Fibroblast of lung (primary cell): ENCODE results near the gene LSM3. TPM values are rescaled to one million over a fixed set of nuclear protein-coding genes. Genes with fewer than 3 reads are reported as not detected.
A peak's percentile ranks its signal among the peaks of the same experiment; 100 is the strongest.

Experiments
- DNase-seq, 2 donors: peaks; one replicate each; pipeline versions ENCODE4 v3.0.0 to v3.0.0-alpha.2; 2010; ENCODE audit warnings: low read depth in 2 of 2
- H2AFZ ChIP-seq: 2 replicates; pipeline ENCODE4 v1.5.1; 2012; ENCODE audit warnings: low read length, control low read depth, inconsistent platforms
- H3K27ac ChIP-seq: 2 replicates; pipeline ENCODE4 v1.5.1; 2011; ENCODE audit warnings: low read length, control low read depth; ENCODE audit not compliant: insufficient read depth
- H3K27me3 ChIP-seq: 2 replicates; pipeline ENCODE4 v1.5.1; 2011; ENCODE audit warnings: mild to moderate bottlenecking, low read length; ENCODE audit not compliant: control insufficient read depth, insufficient read depth
- H3K36me3 ChIP-seq: 2 replicates; pipeline ENCODE4 v1.5.1; 2011; ENCODE audit warnings: low read length; ENCODE audit not compliant: control insufficient read depth, insufficient read depth
- H3K4me1 ChIP-seq: 2 replicates; pipeline ENCODE4 v1.5.1; 2011; ENCODE audit warnings: low read length; ENCODE audit not compliant: control insufficient read depth, insufficient read depth; ENCODE audit errors: extremely low read depth
- H3K4me2 ChIP-seq: 2 replicates; pipeline ENCODE4 v1.5.1; 2011; ENCODE audit warnings: low read length, control low read depth; ENCODE audit not compliant: insufficient read depth; ENCODE audit errors: extremely low read depth
- H3K4me3 ChIP-seq, 4 experiments: fragments of 200-600 bp in 1 of 4; sonication (generic) in 1 of 4; replicated peaks in 1 of 4; 2 replicates each; pipeline ENCODE4 v1.5.1; 2011 to 2016; ENCODE audit warnings: low read length in 4 of 4, low read depth in 3 of 4, mild to moderate bottlenecking in 3 of 4, control low read depth in 2 of 4, inconsistent platforms in 1 of 4, mixed read lengths in 1 of 4; ENCODE audit not compliant: insufficient read depth in 1 of 4; ENCODE audit errors: control extremely low read depth in 1 of 4
- H3K79me2 ChIP-seq: 2 replicates; pipeline ENCODE4 v1.5.1; 2012; ENCODE audit warnings: mild to moderate bottlenecking, low read length, inconsistent platforms; ENCODE audit not compliant: control insufficient read depth, insufficient read depth
- H3K9ac ChIP-seq: 2 replicates; pipeline ENCODE4 v1.5.1; 2011; ENCODE audit warnings: mild to moderate bottlenecking, low read length, control low read depth; ENCODE audit not compliant: insufficient read depth
- H3K9me3 ChIP-seq: 2 replicates; pipeline ENCODE4 v1.5.1; 2012; ENCODE audit warnings: low read depth, low read length; ENCODE audit not compliant: control insufficient read depth, insufficient read depth
- H4K20me1 ChIP-seq: 2 replicates; pipeline ENCODE4 v1.5.1; 2011; ENCODE audit warnings: low read length; ENCODE audit not compliant: control insufficient read depth, insufficient read depth; ENCODE audit errors: extremely low read depth
- CTCF ChIP-seq, 2 donors: IDR thresholded peaks in 1 of 2; conservative IDR thresholded peaks in 1 of 2; 1 replicate in 1 of 2; 2 replicates in 1 of 2; pipeline ENCODE4 v1.5.1; 2011 to 2012; ENCODE audit warnings: low read length in 2 of 2, control low read depth in 1 of 2, inconsistent platforms in 1 of 2, low read depth in 1 of 2, mild to moderate bottlenecking in 1 of 2
- EZH2 ChIP-seq: IDR thresholded peaks from 2 replicates; pipeline ENCODE4 v1.5.1; 2012; ENCODE audit warnings: low read length, control low read depth, mild to moderate bottlenecking; ENCODE audit errors: missing control alignments
- polyA plus RNA-seq, 2 donors: library from polyadenylated mRNA; depleted of rRNA in 1 of 2; stranded (reverse) in 1 of 2; unstranded in 1 of 2; fragments of >200 nt; gene quantifications; 2 replicates each; pipeline ENCODE4 v1.2.1, GENCODE V29; 2011 to 2012; ENCODE audit warnings: missing spikeins in 1 of 2
- total RNA-seq: library from RNA; depleted of rRNA; stranded (reverse); fragments of >200 nt; gene quantifications from 2 replicates; pipeline ENCODE4 v1.2.1, GENCODE V29; 2014

The LSM3 gene
- total and polyA plus RNA-seq, 2 donors (not counting 1 experiment from before 2014, with no cell fraction given): 5.1 to 14.9 TPM

GRCh38 chr3:14139771-14140170 lies 38.8 kb upstream of the LSM3 start:
- H3K36me3 ChIP-seq: peaks cover 46% of the 10 kb centered on the region
- peak overlapping the region; percentile 8 for H3K27ac ChIP-seq
- H3K27me3 ChIP-seq: no peaks in the 10 kb centered on the region
- peak in 1 of 2 donors; percentile 19 for DNase-seq
- no peaks in the 10 kb centered on the region for H3K9me3 ChIP-seq
- no peak overlapping the region for H3K4me2 ChIP-seq
- H3K4me1 ChIP-seq: peaks cover 22% of the 10 kb centered on the region
- H3K4me3 ChIP-seq: no peak overlapping the region
- H2AFZ ChIP-seq: no peak overlapping the region
- TF ChIP-seq CTCF (conservative IDR thresholded peaks at IDR 0.05 in 1 of 2, IDR thresholded peaks at IDR 0.05 in 1 of 2; ENCODE audit: low read depth in 1 of 2, low read length in 2 of 2): no peak
- no peak for TF ChIP-seq EZH2
- H4K20me1 ChIP-seq: no peaks in the 10 kb centered on the region
- no peak overlapping the region for H3K9ac ChIP-seq
- no peaks in the 10 kb centered on the region for H3K79me2 ChIP-seq

GRCh38 chr3:14140668-14141067 lies 37.9 kb upstream of the LSM3 start:
- TF ChIP-seq CTCF (conservative IDR thresholded peaks at IDR 0.05 in 1 of 2, IDR thresholded peaks at IDR 0.05 in 1 of 2; ENCODE audit: low read depth in 1 of 2, low read length in 2 of 2) (no peak), EZH2 (no peak)
- Histone ChIP-seq H3K9me3 (no peaks in the 10 kb centered on the region), H2AFZ (no peak overlapping the region), H3K4me2 (no peak overlapping the region), H3K4me3 (no peak overlapping the region), H3K79me2 (no peaks in the 10 kb centered on the region), H3K27me3 (no peaks in the 10 kb centered on the region), H4K20me1 (no peaks in the 10 kb centered on the region), H3K27ac (no peak overlapping the region), H3K4me1 (peaks cover 29% of the 10 kb centered on the region), H3K36me3 (peaks cover 38% of the 10 kb centered on the region), H3K9ac (no peak overlapping the region)
- DNase-seq: no peak

GRCh38 chr3:14141144-14141543 lies 37.5 kb upstream of the LSM3 start:
- H3K36me3 ChIP-seq: peaks cover 38% of the 10 kb centered on the region
- TF ChIP-seq CTCF (conservative IDR thresholded peaks at IDR 0.05 in 1 of 2, IDR thresholded peaks at IDR 0.05 in 1 of 2; ENCODE audit: low read depth in 1 of 2, low read length in 2 of 2) (no peak), EZH2 (no peak)
- no peaks in the 10 kb centered on the region for H3K9me3 ChIP-seq
- H3K79me2 ChIP-seq: no peaks in the 10 kb centered on the region
- H3K4me1 ChIP-seq: peaks cover 31% of the 10 kb centered on the region
- H3K4me3 ChIP-seq: no peak overlapping the region
- H2AFZ ChIP-seq: no peak overlapping the region
- no peak overlapping the region for H3K27ac ChIP-seq
- no peaks in the 10 kb centered on the region for H4K20me1 ChIP-seq
- H3K4me2 ChIP-seq: no peak overlapping the region
- peak in 1 of 2 donors; percentile 40 for DNase-seq
- H3K27me3 ChIP-seq: no peaks in the 10 kb centered on the region
- H3K9ac ChIP-seq: no peak overlapping the region
